Progenitor cell of endocrine pancreas (in vitro differentiated cells): ENCODE measurements around the gene ZDHHC14. TPM values are rescaled to one million over a fixed set of nuclear protein-coding genes. Genes with fewer than 3 reads are reported as not detected.

Experiments
- DNase-seq: peaks from one replicate; pipeline ENCODE4 v3.0.0; 2021; ENCODE audit warnings: low spot score; ENCODE audit not compliant: unreplicated experiment
- H3K27ac Mint-ChIP-seq: 2 replicates; pipeline ENCODE4 v1.8.0; 2021; ENCODE audit warnings: mild to moderate bottlenecking, moderate library complexity, mixed read lengths
- H3K27me3 Mint-ChIP-seq: 2 replicates; pipeline ENCODE4 v1.8.0; 2021; ENCODE audit warnings: mixed read lengths
- H3K36me3 Mint-ChIP-seq: 2 replicates; pipeline ENCODE4 v1.8.0; 2022; ENCODE audit warnings: mixed read lengths; ENCODE audit not compliant: insufficient read depth
- H3K4me1 Mint-ChIP-seq: 2 replicates; pipeline ENCODE4 v1.8.0; 2021; ENCODE audit warnings: low read depth, mixed read lengths
- H3K4me3 Mint-ChIP-seq: 2 replicates; pipeline ENCODE4 v1.8.0; 2021; ENCODE audit warnings: low read depth, mild to moderate bottlenecking, moderate library complexity, mixed read lengths
- H3K9me3 Mint-ChIP-seq: 2 replicates; pipeline ENCODE4 v1.8.0; 2021; ENCODE audit warnings: low read depth, mixed read lengths
- total RNA-seq: library from RNA; stranded (reverse); gene quantifications from 2 replicates; pipeline ENCODE4 v1.2.1, GENCODE V29; 2021
- TF ChIP-seq, protein P1 (sequence below): fragments of 200-600 bp; sonication (generic); IDR thresholded peaks from one replicate; pipeline ENCODE4 v1.5.0; 2021; ENCODE audit warnings: antibody characterized with exemption, mild to moderate bottlenecking; ENCODE audit not compliant: unreplicated experiment

The ZDHHC14 gene
- total RNA-seq, 1 donor from 2014 or later, result 9.0 TPM

DNA sequence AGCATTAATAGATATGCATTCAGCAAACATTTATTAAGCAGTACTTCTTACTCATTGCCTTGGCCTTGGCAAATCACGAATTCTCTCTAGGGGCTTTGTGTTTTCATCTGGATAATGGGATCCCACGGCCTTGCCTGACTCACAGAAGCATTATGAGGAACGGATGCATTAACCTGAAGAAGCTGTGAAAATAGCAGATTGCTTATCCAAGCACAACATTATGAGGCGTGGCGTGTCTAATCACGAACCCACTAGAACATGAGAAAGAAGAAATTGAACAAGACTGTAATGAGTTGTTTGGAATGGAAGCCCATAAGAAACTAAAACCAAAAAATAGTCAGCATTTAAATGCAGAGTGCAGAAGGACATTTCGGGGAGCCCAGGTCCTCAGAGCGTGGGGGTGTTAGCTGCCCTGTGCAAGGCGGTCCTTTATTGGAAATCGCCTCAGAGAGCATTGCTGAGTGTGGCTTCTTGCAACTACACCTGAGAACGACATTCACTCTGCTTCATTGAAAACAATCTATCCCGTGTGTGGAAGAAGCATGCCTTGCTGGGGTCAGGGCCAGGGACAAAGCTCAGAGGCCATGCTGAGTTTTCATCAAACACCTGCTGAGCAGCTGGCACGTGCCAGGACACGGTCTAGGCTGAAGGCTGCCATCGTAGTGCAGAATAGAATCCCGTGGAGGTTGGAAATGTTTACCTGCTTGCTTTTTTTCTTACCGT, 179.9 kb downstream of the ZDHHC14 start:
- TF ChIP-seq, protein P1, sequence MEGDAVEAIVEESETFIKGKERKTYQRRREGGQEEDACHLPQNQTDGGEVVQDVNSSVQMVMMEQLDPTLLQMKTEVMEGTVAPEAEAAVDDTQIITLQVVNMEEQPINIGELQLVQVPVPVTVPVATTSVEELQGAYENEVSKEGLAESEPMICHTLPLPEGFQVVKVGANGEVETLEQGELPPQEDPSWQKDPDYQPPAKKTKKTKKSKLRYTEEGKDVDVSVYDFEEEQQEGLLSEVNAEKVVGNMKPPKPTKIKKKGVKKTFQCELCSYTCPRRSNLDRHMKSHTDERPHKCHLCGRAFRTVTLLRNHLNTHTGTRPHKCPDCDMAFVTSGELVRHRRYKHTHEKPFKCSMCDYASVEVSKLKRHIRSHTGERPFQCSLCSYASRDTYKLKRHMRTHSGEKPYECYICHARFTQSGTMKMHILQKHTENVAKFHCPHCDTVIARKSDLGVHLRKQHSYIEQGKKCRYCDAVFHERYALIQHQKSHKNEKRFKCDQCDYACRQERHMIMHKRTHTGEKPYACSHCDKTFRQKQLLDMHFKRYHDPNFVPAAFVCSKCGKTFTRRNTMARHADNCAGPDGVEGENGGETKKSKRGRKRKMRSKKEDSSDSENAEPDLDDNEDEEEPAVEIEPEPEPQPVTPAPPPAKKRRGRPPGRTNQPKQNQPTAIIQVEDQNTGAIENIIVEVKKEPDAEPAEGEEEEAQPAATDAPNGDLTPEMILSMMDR, result no peak
- no peaks in the 10 kb centered on the region for H3K36me3 Mint-ChIP-seq
- no peaks in the 10 kb centered on the region for H3K9me3 Mint-ChIP-seq
- no peak for DNase-seq
- H3K4me3 Mint-ChIP-seq, result no peak overlapping the region
- H3K27ac Mint-ChIP-seq, result no peak overlapping the region
- H3K27me3 Mint-ChIP-seq, result peaks cover 3% of the 10 kb centered on the region
- H3K4me1 Mint-ChIP-seq, result peaks cover 14% of the 10 kb centered on the region

DNA sequence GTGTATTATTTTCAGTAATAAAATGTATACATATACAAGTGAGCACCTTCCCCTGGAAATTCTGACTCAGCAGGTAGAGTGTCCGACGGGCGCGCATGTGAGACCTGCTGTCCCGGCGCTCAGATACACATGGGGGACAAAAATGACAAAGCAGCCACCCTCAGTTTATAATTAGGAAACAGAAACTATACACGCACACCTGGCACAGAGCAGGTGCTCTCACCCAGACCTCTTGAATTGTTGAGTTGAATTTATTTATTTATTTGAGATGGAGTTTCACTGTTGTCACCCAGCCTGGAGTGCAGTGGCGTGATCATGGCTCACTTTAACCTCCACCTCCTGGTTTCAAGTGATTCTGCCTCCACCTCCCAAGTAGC, 180.4 kb downstream of the ZDHHC14 start:
- Mint-ChIP-seq H3K4me1 (peaks cover 13% of the 10 kb centered on the region), H3K9me3 (no peaks in the 10 kb centered on the region), H3K27me3 (peaks cover 3% of the 10 kb centered on the region), H3K4me3 (no peak overlapping the region), H3K36me3 (no peaks in the 10 kb centered on the region), H3K27ac (no peak overlapping the region)
- TF ChIP-seq, protein P1, result no peak
- no peak for DNase-seq

DNA sequence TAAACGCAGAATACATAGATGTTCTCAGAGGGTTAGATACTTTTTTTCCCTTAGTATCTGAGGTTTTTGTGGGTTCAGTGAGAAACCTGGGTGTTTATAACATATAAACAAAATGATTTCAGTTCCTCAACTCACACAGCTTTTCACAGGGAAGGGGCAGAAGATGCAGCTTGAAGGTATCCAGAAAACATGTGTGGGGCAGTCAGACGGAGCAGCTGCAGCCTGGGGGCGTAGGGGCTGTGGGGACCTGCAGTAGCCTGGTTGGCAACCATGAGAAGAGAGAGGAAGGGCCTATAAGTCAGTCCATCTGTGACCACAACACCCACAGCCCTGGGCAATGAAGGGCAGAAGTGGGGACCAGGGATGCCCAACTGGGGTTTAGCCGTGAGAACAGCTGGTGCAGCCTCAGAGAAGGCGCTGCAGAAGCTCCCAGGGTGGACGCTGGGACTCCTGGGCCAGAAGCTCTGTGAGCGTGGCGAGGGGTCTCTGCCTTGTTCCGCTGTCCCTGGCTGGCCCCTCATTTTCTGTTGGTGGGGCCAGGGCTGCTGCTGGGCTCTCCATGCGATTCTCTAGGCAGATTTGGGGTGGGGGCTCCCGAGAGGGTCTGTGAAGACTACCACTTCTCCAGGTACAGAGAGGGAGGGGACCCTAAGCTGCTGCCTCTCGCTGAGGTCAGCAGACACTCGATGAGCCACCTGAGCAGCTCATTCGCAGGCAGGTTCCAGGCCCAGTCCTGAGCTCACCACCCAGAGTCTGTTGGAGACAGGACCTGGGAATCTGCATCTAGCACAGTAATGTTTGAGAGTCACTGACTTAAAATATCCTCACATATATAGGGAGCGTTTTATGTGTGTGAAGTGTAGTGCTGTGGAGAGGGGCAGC, 181.2 kb downstream of the ZDHHC14 start:
- no peak for DNase-seq
- no peaks in the 10 kb centered on the region for H3K9me3 Mint-ChIP-seq
- H3K27ac Mint-ChIP-seq, result peak overlapping the region; percentile 81
- no peak overlapping the region for H3K4me3 Mint-ChIP-seq
- peaks cover 10% of the 10 kb centered on the region for H3K4me1 Mint-ChIP-seq
- TF ChIP-seq, protein P1, result no peak
- no peaks in the 10 kb centered on the region for H3K36me3 Mint-ChIP-seq
- H3K27me3 Mint-ChIP-seq, result peaks cover 3% of the 10 kb centered on the region

DNA sequence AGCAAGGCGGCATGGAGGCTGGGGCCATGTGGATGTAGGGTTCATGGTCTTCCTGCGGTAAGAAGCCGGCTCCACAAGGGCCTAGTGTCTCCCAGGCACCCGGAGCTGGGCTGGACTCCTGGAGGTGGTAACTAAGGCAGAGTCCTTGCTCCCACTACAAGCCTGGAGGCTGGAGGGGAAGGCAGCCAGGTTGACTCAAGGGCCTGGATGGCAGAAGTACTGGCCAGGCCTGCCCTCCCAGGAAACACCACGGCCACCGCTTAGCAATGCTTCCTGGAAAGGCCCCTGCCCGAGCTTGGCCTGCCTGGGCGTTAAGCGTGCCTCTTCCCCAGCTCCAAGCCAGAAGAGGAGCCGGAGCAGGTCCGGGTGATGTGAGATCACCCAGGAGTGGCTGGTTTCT, 182.0 kb downstream of the ZDHHC14 start:
- DNase-seq, result no peak
- Mint-ChIP-seq H3K36me3 (no peaks in the 10 kb centered on the region), H3K27ac (no peak overlapping the region)

More for the DNA sequence above, 182.0 kb downstream of the ZDHHC14 start:
- H3K27me3 Mint-ChIP-seq, result peaks cover 3% of the 10 kb centered on the region
- TF ChIP-seq, protein P1, result no peak
- no peaks in the 10 kb centered on the region for H3K9me3 Mint-ChIP-seq
- no peak overlapping the region for H3K4me3 Mint-ChIP-seq
- H3K4me1 Mint-ChIP-seq, result peaks cover 10% of the 10 kb centered on the region
